ENCODE data around the gene OR52K1. TPM values are rescaled to one million over a fixed set of nuclear protein-coding genes. Genes with fewer than 3 reads are reported as not detected.
"Not testable (repeated sequence)": the region's sequence is repeated elsewhere in the genome, so short reads cannot be mapped to it uniquely, and the experiment has no call there.

OR52K1 gene
- polyA plus RNA-seq, 3 donors, result not detected

DNA sequence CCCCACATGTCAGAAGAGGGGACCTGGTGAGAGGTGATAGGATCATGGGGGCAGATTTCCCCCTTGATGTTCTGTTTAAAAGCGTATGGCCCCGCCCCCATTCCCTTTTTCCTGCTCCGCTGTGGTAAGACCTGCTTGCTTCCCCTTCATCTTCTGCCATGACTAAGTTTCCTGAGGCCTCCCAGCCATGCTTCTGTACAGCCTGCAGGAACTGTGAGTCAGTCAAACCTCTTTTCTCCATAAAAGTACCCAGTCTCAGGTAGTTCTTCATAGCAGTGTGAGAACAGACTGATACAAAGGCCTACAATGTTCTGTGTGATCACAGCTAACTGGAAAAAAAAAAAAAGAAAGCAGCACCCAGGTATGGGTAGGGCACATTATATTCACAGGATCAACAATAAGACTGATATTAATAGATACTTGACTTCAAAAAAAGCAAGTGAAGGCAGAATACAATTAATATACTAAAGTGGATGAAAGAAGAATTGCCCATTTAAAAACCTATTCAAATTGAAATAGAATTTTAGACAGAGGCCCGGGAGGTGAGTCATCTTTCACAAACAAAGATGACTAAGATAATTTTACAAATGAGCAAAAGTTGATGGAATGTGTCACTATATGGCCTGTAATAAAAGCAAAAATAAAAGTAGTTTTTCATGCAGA, 1.7 kb upstream of the OR52K1 start:
- H3K27ac ChIP-seq (ENCODE audit: low read depth, low read length), result no peak overlapping the region
- 63 to 78% (median 76%) methylated on average over 4 of the region's 4 CpGs for WGBS, 3 donors

DNA sequence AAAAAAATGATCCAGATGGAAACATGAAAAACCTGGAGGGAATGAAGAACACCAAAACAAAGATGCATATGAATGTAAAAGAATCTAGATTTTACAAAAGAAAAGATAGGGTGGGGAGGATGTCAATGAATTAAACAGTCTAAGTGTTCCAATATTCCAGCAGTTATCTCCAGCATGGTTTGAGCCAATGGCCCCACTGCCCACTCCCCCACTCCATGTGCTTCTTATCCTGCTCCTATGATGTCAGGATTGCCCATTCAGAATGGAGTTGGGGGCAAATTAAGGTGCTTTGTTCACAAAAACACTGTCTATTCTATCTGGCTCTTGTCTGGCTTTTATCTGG, 1.2 kb upstream of the OR52K1 start:
- no peak overlapping the region for H3K27ac ChIP-seq (ENCODE audit: low read depth, low read length)

DNA sequence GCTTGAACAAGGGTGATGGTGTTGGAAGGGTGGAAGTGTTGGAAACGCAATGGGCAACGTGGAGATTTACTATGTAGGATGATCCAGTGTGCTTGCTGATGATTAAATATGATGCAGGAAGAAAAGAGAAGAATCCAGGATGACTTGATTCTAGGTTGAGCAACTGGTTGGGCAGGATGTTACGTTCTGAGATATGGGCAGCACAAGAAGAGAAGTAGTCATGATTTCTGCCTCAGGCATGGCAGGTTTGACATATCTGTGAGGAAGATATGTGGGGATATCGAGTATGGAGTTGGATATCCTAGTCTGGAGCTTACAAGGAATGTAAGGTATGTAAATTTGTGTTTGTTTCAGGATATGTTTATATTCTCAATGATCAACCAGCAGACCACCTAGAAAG, 1.9 kb downstream of the OR52K1 start:
- no peak overlapping the region for H3K27ac ChIP-seq (ENCODE audit: low read depth, low read length)
- 65 to 76% (median 70%) methylated on average over 4 of the region's 4 CpGs for WGBS, 3 donors

DNA sequence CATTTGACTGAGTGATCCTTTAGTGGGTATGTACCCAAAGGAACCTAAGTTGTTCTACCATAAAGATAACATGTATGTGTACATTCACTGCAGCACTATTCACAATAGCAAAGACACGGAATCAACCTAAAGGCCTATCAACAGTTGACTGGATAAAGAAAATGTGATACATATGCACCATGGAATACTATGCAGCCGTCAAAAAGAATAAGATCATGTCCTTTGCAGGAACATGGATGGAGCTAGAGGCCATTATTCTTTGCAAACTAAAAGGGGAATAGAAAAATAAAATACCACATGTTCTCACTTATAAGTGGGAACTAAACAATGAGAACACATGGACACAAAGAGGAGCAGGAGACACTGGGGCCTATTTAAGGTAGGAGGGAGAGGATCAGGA, 9.0 kb downstream of the OR52K1 start:
- H3K27ac ChIP-seq (ENCODE audit: low read depth, low read length), result not testable (repeated sequence)
- WGBS, 3 donors, result 57 to 91% (median 87%) methylated on average over 2 of the region's 2 CpGs

DNA sequence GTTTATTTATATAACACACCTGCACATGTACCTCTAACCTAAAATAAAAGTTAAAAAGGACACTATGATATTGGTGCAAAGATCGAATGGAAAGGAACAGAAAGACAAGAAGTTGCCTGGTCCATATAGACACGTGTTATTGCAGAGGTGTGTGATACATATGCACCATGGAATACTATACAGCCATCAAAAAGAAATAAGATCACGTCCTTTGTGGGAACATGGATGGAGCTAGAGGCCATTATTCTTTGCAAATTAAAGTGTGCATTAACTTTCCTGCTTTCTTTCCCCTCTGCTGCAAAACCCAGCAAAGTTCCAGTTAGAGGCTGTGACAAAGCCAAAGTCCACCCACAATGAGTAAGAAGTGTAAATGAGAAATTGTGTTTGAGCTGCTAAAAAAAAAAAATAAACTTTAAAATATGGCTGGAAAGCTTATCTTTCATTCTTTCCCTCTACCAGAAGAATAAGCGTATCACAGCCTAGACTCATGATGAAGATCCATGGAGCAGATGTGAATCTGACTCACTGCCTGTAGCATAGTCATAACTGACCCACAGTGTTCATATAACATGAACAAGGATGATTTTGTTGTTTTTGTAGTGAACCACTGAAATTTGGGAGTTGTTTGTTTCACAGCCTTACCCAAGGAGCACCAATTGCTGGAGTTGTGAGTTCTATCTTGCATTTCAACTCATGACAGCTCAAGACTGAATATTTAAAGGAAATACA, 9.6 kb downstream of the OR52K1 start:
- no peak overlapping the region for H3K27ac ChIP-seq (ENCODE audit: low read depth, low read length)
- WGBS, 3 donors, result 82 to 85% (median 84%) methylated on average over 4 of the region's 4 CpGs

DNA sequence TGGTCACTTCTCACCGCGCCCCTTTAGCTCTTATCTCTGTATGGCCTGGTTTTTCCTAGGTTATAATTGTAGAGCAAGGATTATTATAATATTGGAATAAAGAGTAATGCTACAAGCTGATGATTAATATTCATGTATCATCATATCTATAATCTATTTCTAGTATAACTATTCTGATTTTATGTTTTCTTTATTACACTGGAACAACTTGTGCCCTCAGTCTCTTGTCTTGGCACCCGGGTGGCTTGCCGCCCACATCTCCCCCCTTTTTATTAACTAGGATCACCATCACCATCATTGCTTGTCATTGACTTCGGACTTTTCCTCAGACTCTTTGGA, 11.0 kb downstream of the OR52K1 start:
- 32 to 51% (median 43%) methylated on average over 5 of the region's 5 CpGs for WGBS, 3 donors
- no peak overlapping the region for H3K27ac ChIP-seq (ENCODE audit: low read depth, low read length)

DNA sequence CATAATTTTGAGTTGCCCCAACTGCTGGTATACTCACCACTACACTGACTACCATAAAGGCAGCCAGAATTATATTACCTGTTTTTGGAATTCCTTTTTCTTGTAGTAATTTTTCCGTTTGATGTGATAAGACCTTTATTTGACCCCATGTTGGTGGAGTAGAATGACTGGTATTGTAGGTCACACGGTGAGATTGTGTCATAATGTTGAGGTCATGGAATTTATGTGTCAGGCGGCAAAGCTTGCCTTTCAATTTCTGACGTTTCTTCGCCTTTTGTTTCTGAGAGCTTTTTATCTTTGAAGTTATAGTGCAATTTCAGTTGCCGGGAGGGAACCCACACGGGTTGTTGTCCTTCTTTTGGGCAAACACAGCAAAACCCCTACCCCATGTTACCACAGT, 13.0 kb downstream of the OR52K1 start:
- H3K27ac ChIP-seq (ENCODE audit: low read depth, low read length), result no peak overlapping the region
- whole genome bisulfite sequencing, 3 donors, result 43 to 60% (median 56%) methylated on average over 7 of the region's 7 CpGs

DNA sequence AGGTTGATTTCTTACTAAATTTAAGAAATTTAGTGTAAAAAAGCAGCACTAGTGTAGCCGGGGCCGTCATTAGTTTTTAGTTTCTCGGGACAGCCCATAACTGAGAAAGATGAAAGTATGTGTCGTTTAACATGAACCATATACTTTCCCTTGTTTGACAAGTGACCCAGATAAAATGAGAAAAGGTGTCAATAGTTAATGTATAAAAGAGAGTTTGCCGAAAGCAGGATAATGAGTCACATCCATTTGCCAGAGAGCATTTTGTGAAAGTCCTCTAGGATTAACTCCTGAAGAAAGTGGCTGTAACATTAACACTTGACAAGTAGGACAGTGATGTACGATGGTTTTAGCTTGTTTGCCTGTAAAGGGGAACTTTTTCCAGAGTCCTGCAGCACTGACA, 13.5 kb downstream of the OR52K1 start:
- no peak overlapping the region for H3K27ac ChIP-seq (ENCODE audit: low read depth, low read length)
- WGBS, 3 donors, result 36 to 59% (median 55%) methylated on average over 6 of the region's 6 CpGs

DNA sequence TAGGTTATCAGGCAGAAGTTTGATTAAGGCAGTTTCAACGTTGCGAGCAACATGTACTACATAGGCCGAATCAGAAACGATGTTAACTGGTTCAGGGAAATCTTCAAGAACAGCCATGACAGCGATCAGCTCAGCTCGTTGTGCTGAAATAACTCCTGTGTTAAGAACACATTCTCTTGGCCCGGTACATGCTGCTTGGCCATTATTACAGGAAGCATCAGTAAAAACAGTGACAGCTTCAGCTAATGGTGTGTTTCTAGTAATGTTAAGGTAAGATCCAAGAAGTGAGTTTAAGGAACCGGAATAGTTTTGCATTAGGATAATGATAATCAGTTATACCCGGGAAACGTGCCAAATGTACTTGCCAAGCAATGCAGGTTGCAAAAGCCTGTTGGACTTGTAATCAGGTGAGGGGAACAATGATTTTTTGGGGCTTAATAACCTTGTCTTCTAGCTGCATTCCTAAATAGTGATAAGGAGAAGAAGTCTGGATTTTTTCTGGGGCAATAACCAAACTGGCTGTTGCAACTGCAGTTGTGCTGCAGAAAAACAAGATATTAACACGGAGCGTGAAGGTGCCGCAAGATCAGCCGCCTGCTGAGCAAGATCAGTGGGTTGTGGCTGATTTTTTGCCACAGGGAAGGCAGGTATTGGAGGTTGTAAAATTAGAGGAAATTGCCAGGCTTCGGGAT, 14.3 kb downstream of the OR52K1 start:
- WGBS, 3 donors, result 37 to 53% (median 49%) methylated on average over 15 of the region's 15 CpGs
- no peak overlapping the region for H3K27ac ChIP-seq (ENCODE audit: low read depth, low read length)

DNA sequence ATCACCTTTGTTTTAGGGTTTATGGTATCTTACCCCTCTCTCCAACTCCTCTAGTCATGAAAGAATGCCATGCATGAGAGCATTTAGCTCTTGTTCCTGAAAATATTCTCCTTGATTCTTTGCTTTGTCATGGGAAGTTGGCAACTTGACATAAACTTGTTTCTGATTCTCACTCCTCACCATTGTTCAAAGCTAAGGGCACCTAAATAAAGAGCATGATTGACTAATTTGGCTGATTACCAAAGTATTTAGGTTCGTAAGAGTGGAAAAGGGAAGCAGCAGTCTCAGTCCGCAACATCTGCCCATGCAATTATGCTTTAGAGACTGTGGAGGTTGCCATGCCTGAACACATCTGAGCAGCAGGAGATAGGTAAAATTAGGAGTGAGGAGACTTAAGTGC, 26.4 kb downstream of the OR52K1 start:
- WGBS, 3 donors, result 36 to 79% (median 48%) methylated on average over 2 of the region's 2 CpGs
- H3K27ac ChIP-seq (ENCODE audit: low read depth, low read length), result no peak overlapping the region

DNA sequence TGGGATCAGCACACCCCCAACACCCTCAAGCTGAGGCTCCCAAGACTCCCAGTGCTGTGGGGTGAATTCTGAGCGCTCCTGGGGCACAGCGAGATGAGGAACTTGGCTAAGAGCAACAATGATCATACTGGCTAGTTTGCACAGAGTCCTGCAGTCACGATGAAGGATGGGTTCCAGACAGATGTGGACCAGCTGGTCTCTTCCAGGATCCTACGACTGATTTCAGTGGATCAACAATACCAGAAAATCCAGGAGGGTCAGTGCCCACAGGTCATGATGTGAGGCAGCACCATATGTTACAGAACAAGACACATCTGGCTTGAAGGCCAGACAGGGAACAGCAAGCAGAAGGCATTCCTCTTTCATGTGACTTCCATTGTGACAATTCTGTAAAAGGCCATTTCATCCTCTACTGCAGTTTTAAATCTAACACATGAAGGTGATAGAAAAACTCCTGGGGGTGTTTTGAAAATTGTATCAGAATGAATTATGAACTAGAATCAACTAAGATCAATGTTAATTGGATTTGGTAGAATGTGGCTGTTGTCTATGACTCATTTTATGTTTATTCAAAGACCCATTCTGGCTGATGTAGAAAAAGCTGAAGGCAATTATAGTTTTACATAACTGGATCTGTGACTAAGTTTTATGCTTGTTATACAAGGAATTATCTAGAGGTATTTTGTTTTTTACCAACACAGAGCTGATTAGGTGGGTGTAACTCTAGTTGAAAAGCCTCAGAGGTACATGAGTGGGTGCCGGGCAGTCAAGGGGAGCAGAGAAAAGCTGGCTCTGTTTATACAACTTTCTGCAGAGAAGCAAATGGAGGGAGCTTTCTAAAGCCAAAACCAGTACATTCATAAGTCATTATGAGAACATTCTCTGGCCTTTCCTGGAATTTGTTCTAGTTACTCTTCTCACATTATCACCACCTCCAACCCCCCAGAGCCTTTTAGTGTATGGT, 29.1 kb downstream of the OR52K1 start:
- no peak overlapping the region for H3K27ac ChIP-seq (ENCODE audit: low read depth, low read length)
- 58 to 75% (median 70%) methylated on average over 5 of the region's 5 CpGs for WGBS, 3 donors

DNA sequence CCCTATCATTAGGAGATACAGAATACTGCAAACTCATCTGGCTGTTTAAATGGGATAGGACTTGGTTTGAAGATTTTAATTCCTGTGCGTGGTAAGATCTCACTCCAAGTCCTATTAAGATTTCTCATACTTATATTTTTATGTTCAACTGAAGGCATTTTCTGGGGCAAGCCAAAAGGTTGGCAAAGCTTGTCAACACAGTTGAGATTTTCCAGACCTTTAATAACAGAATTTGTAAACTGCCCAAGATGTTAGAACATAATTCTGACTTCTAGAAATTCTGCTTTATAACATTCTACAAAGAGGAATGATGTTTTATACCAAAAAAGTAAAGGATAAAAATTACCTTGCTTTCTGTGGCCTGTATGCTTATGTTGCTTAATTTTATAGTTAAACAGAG, 31.8 kb downstream of the OR52K1 start:
- H3K27ac ChIP-seq (ENCODE audit: low read depth, low read length), result no peak overlapping the region
- 72 to 81% (median 74%) methylated on average over 1 of the region's 1 CpG for WGBS, 3 donors

DNA sequence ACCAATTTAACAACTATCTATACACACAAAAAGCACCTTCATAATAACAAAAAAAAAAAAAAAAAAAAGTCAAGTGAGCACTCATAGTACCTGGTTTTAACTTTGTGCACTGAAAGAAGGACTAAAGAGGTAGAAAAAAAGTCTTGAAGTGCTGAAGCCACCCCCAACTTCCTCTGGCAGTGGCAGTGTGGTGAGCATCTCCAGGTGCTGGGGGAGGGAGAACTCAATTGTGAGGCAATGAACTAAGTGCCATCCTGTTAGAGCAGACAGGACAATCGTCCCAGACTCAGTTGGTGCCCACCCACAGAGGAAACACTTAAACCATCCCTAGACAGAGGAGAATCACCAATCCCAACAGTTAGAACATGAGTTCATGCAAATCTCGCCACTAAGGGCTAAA, 39.9 kb downstream of the OR52K1 start:
- no peak overlapping the region for H3K27ac ChIP-seq (ENCODE audit: low read depth, low read length)
- 49 to 55% (median 53%) methylated on average over 2 of the region's 2 CpGs for WGBS, 3 donors

DNA sequence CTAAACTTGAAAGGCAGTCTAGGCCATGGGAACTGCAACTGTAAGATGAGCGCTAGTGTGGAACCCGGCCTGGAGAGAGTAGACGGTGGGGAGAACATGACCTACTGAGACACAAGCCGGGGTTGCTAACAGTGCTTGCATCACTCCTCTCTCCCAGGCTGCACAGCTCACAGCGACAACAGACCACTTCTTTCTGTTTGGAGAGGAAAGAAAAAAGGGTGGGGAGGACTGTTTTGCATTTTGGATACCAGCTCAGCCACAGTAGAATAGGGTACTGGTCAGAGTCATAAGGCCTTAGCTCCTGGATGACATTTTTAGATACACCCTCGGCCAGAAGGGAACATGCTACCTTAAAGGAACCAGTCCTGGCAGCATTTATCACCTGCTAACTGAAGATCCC, 40.3 kb downstream of the OR52K1 start:
- WGBS, 3 donors, result 87 to 90% (median 88%) methylated on average over 6 of the region's 6 CpGs
- no peak overlapping the region for H3K27ac ChIP-seq (ENCODE audit: low read depth, low read length)

DNA sequence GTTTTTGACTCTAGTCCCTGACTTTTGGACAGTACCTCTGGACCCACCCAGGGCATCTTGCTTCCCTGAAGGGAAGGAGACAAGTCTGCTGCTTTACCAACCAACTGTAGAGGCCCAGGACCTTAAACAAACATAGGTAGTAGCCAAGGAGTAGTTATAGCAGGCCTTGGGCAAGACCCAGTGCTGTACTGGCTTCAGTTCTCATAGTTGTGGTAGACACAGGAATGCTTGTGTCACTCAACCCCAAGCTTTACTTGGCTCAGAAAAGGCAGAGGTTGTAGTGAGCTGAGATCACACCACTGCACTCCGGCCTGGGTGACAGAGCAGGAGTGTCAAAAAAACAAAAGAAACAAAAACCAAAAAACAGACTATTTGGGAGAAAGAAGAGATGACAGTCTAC, 41.2 kb downstream of the OR52K1 start:
- WGBS, 3 donors, result 60 to 87% (median 82%) methylated on average over 1 of the region's 1 CpG
- no peak overlapping the region for H3K27ac ChIP-seq (ENCODE audit: low read depth, low read length)

DNA sequence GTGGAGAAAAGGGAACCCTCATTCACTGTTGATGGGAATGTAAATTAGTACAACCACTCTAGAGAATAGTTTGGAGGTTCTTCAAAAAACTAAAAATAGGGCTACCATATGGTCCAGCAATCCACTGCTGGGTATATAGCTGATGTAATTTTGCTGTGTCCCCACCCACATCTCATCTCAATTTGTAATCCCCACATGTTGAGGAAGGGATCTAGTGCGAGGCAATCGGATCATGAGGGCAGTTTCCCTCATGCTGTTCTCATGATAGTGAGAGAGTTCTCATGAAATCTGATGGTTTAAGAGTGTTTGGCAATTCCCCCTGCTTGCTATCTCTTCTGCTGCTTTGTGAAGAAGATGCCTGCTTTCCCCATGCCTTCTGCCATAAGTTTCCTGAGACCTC, 45.5 kb downstream of the OR52K1 start:
- no peak overlapping the region for H3K27ac ChIP-seq (ENCODE audit: low read depth, low read length)
- 85 to 92% (median 90%) methylated on average over 2 of the region's 2 CpGs for WGBS, 3 donors

DNA sequence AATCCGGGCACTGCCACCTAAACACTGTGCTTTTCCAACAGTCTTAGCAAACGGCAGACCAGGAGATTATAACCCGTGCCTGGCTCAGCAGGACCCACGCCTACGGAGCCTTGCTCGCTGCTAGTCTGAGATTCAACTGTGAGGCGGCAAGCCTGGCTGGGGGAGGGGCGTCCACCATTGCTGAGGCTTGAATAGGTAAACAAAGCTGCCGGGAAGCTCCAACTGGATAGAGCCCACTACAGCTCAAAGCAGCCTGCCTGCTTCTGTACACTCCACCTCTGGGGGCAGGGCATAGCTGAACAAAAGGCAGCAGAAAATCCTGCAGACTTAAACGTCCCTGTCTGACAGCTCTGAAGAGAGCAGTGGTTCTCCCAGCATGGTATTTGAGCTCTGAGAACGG, 49.2 kb downstream of the OR52K1 start:
- 64 to 74% (median 65%) methylated on average over 11 of the region's 11 CpGs for WGBS, 3 donors
- not testable (repeated sequence) for H3K27ac ChIP-seq (ENCODE audit: low read depth, low read length)

DNA sequence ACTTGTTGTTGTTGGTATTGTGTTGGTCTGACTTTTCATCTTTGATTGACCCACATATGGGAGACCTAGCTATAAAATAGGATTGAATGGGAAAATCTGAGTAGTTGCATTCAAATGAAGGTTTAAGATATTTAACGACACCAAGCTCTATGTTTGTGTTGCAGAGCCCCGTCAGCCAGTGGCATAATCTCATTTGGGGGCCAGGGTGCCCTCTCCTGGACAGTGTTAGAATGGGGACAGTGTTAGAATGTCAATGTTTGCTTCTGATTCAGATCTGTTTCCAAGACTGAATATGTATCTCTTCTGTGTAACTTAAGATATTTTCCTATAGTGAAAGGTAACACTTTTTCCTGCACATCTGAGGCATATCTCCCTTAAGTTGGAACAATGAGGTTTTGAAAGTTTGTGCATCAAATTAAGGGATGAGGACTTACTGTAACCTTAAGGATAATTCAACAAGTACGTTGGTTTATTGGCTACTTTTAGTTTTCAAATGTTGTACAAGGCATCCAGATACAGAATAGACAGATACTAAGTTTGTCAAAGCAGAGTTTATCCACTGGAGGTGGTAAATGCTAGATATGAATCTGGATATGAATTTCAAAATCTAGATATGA, 57.3 kb downstream of the OR52K1 start:
- WGBS, 3 donors, result 27 to 28% (median 27%) methylated on average over 3 of the region's 3 CpGs

More for the DNA sequence above, 57.3 kb downstream of the OR52K1 start:
- no peak overlapping the region for H3K27ac ChIP-seq (ENCODE audit: low read depth, low read length)
